Glomerular visceral epithelial cell (primary cell): ENCODE results near the gene NPR3.
A peak's percentile ranks its signal among the peaks of the same experiment; 100 is the strongest.
"Not testable (repeated sequence)": the region's sequence is repeated elsewhere in the genome, so short reads cannot be mapped to it uniquely, and the experiment has no call there.

Experiments used
- DNase-seq: peaks from one replicate; pipeline ENCODE4 v3.0.0-alpha.2; 2016; ENCODE audit errors: extremely low spot score

Gene NPR3

DNA sequence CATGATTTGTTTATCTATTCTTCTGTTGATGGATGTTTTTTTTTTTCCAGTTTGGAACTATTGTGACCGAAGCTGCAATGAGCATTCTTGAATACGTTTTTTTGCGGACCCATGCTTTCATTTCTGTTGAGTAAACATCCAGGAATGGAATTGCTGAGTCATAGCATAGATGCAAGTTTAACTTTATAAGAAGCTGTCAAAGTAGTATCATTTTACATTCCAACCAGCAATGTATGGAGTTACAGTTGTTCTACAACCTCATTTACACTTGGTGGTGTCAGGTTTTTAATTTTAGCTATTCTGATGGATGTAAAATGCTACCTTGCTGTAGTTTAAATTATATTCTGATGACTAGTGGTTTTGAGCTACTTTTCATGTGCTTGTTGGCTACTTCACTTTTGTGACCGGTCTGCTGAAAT lies 49.0 kb downstream of the NPR3 start:
- peak; percentile 47 for DNase-seq

DNA sequence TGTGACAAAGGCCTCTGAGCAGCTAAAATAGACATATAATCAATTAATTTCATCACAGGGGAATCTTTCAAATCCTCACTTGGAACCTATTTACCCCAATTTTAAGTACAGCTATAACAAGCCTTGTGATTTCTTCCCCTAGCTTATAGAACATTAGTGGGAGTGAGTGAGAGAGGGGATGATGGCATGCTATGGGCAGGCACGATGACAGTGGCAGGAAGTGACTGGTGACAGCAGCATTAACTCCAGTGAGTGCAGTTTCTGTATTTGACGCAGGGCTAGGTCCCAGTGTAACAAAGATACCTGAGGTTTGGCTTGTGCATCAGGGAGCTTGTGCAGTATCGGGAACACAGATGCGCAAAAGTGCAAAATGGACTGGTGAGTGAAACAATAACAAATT lies 54.1 kb downstream of the NPR3 start:
- no peak for DNase-seq

DNA sequence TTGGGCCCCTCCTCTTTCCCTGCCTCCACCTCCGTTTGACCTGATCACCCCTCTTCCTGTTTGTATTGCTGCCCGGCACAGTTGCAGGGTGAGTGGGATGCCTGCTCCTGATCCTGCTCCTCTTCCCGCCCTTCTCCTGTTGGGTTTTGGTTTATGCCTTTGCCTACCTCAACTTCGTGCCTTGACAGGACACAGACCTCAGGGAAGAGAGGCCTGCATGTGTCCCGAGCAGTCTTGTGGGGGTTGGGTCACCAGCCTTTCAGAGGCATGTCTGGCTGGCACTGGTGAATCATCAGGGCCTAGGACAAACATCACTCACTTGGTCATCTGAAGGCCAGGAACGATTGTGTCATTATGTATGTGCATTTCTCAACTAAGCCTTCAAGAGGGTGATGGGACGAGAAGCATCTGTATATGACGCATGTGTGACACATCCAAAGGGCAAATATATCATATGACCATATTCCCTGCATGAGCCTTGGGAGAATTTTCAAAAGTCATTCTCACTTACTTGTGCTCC lies 56.9 kb downstream of the NPR3 start:
- DNase-seq: peak; percentile 85

DNA sequence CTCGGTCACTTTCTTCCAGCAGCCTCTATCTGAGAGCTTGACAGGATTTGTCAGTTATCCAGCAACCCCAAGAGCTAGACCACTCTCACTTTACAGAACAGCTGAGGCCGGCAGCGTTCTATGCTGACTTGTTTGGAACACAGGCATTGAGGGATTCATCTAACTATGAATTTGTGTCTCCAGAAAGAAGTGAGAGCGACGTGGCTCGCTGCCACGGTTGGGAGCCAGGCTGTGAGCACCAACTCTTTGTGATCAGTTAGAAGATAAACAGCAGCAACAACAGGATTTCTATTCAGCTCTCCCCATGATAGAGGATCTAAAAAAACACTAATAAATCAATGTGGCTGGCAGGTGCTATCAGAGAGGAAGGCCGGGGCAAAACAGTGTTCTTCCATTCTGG lies 58.6 kb downstream of the NPR3 start:
- DNase-seq: no peak

DNA sequence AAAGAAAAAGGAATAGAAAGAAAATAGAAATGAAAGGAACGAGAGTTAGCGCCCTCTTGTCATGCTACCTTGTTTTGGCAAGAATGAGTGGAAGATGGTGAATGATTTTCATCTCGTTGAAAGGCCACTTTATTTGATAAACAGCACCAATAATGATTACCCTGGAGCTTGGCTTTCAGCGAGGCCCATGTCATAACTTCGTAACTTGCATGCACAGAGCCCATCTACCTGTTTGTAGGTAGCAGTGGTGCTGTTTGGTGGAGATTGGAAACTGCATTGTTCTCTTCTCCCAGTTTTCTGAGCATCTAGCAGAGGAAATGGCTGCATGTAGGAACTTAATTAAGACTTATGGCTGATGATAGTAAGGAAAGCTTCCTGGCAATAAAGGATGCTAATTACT lies 59.3 kb downstream of the NPR3 start:
- no peak for DNase-seq

DNA sequence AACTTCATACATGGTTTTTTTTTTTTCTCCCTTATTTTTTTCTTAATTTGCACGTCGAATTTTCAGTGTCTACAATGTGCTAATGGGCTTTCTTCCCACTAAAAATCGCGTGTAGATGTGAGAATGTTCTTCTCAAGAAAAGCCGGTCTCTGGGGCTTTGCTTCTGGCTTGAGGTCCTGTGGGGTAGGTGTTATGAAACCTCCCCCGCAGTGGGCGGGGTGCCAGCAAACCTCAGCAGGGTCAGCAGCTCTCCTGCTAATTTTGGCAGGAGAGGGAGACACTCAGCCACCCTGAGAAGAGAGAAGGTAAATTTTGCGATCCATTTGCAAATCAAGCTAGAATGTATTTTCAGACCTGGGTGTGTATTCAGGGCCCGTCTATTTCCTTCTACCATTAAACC lies 59.9 kb downstream of the NPR3 start:
- DNase-seq: no peak

DNA sequence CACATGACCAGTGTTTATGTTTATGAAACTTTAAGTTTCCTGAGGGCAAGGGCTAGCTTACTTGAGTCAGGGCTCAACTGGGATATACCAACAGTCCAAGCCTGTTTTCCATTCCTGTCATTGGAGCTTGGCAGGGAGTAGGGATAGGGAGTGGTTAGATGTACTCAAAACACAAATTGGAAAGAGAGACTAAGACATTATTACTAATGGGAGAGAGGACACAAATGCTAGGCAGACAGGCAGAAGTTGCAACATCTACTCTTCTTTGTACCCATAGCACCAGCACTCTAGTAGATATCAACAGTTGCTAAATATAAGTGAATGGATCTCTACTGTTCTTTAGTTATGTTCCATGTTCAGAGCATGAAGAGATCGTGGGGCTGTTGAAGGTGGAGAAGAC lies 62.8 kb downstream of the NPR3 start:
- DNase-seq: no peak

DNA sequence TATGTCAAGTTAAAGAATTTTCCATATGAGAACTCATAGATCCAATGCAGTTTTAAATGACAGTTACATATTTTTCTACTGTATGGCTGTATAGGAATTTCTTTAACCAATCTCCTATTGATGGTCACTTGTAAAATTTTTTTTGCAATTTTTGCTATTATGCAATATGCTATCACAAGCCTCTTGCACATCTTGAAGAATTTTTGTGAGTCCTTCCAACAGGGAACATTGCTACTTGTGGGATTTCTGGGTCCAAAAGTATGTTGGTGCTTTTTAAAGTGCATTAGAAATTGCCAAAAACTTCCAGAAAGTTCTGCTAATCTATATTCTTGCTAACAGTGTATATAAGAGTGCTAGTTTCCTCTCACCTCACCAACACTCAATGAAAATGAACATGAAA lies 65.1 kb downstream of the NPR3 start:
- no peak for DNase-seq

DNA sequence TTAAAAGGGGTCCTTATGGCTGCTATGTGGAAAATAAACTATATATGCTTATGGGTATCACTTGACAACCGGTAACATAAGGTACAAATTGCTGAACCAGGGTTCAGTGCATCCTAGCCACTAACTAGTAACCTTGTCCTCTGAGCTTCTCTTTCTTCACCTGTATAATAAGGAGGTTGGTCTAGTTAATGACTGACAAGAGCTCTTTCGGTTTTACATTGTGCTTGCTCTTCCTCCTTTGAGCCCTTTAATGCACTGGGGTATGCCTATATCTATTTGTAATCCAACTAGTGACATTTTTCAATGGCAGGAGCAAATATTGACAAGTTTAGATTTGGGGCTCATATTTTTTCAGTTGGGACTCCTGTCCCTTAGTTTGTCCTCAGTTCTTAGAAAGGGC lies 66.1 kb downstream of the NPR3 start:
- DNase-seq: no peak

DNA sequence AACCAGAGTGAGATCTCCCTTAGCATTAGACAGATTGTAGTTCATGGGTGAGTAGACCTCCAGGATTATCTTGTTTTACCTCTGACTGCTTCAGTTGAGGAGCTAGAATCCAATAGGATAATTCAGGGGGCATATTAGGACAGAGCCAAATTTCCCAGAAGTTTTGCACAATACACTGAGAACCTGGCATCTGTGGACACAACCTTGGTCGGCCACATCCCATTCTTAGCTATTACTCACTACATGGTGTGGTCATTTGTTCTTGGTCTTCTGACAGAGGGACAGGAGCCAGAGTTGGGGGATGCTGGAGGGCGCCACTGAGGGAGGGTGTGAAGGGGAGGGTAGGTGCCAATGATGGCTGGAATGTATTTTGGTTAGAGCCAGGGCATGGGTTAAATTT lies 66.6 kb downstream of the NPR3 start:
- no peak for DNase-seq

DNA sequence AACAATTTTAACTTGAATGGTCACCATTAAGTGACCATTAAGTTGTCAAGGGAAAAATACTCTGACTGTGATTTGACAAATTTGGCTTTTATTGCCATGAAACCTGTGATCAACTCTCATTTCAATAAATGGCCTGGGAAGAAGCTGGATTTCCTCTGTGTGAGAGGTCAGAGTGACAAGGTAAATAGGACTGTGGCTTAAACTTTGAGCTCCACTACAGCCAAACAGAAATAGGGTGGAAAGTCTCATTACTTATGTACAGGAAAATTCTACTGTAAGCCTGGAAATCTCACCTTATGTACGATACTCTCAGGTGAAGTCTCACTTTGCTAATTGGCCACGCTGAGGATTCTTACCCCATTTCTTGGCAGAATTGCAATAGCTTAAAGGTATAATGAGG lies 67.3 kb downstream of the NPR3 start:
- DNase-seq: no peak

DNA sequence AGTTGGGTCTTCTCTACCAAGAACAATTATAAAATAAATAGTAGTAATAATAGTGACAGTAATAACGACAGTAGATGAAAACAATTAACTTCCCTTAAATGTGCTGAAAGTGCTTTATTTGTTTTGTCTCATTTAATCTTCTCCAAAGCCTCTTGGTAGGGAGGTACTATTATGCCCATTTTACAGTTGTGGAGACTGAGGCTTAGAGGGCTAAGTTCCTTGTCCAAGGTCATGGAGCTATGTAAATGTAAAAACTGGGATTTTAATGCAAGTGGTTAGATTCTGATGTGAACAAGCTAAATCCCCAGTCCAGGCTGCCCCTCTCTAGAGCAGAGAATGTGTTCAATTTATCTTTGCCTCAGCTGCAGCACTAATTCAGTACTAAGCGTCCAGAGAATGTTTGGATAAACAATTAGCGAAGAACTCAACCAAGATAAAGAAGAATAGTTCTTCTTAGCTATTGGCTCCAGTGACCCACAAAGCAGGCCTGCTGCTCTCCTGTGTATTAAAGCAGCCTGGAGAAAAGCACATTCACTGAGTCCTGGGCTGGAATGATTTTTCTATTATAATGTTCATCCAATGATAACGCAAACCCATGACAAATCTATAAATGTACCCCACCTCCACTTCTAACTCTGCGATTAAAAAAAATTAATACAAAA lies 68.8 kb downstream of the NPR3 start:
- no peak for DNase-seq

DNA sequence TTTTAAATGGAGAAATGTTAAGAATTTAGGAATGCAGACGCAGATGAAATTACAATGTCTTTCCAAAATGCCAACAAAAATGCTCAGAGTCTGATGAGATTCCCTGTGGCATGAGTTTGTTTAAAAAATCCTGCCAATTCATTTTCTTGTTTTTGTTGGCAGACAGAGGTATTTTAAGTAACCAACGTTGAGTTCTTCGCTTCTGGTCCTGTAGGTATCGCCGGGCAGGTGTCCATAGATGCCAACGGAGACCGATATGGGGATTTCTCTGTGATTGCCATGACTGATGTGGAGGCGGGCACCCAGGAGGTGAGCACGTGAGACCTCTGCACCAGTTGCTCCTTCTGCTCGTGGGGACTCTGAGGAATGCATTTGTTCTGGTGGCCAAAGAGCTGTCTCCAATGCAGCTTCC lies 69.4 kb downstream of the NPR3 start:
- DNase-seq: no peak

DNA sequence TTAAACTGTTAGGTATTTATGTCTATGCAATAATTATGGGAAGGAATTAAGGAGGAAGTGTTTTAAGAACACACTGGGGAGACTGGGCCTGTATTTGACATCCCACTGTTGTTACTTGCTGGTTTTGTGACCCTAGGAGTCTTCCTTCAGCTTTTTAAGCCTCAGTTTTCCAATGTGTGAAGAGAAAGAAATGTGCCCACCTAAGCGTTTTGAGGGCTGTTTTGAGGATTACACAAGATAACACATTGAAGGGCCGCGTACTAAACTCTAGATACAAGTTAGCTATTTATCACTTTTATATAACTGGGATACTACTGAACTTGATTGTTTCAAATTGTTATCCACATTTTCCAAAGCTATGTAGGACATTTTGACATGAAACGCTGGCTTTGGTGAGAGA lies 72.5 kb downstream of the NPR3 start:
- no peak for DNase-seq

DNA sequence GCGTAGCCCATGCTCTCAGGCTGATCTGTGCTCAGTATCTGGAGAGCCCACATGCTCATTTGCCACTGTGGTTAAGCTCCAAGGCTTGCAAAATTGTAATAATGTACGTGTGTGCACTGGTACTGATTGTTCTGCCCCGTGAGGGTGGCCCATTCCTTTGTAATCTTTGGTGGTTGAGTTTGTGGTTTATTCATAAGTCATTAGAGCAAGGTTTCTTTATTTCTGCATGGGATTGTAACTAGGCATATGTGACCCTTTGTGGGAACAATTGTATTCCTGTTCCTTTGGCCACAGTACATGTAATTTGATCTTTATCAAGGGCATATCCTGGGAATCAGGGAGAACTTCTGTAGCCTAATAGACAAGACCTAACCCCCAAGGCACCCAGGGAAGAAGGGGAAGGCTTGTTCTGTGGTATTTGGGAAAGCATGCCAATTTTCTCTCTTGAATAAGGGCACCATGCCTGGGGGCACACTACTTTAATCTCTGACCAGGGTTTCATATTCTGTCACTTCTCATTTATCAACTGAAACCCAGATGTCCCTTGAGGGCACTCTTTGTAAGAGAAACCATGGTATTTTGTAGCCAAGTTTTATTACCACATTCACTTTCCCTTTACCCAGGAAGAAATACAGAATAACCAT lies 74.6 kb downstream of the NPR3 start:
- DNase-seq: peak; percentile 83

DNA sequence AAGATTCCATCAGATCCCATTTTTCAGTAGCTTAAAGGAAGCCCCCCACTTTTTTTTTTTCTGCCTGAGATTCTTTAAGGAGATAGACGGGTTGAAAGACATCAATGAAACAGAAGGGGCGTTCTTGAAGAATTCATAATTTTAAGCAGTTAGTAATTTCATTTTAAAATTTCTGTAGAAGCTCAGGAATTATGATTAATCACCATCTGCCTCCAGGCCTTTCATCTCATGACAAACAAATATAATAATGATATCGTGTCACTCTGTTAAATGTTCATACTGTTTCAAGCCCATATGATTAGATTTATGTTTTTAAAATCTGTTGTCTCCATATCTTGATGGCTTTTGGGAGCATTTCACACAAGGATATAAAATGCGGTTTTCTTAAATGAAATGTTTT lies 75.2 kb downstream of the NPR3 start:
- no peak for DNase-seq

DNA sequence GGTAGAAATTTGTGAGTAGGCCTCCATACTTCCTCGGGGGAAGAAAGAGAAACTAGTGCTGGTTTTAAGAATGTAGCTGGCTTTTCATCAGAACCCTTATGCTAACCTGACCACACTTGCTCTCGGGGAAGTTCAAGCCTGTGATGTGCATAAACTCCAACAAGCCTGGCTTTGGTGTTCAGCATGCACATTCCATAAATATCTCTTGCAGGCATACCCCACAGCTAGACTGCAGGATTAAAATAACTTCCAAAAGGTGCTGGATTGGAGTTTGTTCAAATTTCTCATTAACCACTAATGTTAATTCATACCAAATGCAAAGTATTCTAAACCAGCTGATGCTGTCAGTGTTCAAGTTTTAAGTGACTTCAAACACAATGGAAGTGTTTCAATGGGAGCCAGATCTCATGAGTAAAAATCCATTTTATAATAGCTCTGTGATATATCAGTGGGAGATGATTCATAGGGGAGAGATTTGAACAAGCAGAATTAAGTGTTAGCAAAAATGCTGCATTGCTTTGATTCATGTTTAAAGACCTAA lies 79.4 kb downstream of the NPR3 start:
- DNase-seq: peak; percentile 36

DNA sequence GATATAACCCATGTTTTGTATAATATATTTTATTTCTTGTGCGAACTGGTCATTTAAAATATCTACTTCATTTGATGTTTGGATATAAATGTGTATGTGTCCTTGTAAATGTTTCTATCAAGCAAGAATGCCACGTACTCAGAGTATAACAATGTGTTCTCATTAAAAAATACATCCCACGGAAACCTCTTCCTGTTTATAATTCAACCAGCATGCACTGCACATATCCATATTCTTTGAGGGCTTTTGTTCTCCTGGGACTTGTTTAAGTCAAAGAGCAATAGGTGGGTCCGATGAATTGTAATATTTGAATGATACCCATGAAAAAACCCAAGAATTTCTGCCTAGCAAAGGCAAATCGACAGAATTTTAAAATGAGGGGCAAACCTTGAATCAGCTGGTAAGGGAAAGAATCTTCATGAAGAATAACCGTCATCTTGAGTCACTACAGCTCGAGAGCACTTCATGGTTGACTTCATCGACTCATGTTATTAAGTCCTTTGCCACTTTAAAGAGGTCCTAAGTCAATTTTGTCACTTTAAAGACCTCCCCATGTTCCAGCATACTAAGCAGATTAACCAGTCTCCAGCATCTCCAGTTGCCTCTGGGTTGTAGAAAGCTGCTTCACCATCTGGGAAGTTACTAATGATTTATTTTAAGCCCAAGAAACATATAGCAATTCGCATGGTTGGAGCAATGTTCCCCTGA lies 80.6 kb downstream of the NPR3 start:
- DNase-seq: no peak

DNA sequence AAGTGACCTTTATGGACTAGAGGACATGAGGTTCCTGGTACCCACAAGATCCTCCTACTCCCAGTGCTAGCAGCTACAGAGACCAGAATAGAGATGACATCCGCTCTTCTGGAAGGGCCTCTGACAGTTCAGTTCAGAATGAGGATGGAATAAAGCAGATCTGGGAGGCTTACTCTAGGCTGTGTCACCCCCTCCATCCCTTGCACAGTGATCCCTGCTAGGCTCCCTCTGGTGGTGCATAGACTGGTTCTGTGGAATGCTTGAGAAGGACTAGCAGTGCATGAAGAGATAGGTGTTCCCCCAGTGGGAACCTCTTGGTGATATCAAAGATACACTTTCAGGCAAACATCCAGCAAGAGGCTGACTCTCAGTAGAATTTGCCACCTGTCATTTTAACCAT lies 83.0 kb downstream of the NPR3 start:
- peak; percentile 25 for DNase-seq

DNA sequence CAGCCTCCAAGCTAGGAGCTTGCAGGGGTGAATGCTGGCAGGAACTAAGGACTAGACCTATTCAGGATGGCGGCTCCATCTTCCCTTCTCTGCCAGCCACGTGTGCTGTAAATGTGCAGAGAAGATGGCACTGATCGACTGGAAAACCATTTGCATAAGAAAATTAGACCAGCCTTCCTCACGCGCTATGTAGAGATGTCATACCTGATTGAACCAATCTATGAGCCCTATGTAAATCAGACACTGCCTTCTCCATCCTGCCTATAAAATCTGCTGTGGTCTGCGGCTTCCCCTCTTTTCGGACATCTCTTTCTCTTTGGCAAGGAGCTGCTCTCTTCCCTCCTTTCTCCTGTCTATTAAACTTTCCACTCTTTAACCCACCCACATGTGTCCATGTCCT lies 91.6 kb downstream of the NPR3 start:
- no peak for DNase-seq

DNA sequence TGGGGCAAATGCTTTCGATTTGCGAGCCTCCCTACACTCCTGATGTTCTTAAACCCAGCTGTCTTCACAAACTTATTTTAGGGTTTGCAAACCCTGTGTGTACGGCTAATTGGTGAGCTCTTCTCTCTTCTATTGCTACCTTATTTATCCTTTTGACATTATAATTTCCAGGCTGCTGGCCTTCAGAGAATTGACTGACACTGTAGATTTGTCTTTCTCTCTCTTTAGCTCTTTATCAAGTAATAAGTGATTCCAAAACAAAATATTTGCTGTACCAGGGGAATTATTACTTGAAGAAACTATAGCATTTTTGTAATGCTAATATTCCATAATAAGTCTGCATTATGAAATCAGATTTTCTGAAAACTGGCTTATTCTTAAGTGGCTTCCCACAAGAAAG lies 92.5 kb downstream of the NPR3 start:
- no peak for DNase-seq

DNA sequence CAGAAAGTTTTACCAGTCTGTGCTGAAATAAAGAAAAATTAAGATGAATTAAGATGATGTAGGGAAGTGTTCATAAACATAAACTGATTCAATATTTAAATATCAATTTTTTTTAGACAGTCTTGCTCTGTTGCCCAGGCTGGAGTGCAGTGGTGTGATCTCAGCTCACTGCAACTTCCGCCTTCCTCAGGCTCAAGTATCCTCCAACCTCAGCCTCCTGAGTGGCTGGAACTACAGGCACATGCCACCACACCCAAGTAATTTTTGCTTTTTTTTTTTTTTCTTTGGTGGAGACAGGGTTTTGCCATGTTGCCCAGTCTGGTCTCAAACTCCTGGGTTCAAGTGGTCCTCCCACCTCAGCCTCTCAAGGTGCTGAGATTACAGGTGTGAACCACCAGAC lies 94.3 kb downstream of the NPR3 start:
- not testable (repeated sequence) for DNase-seq
